ENCODE results near the gene LCN6.
A peak's percentile ranks its signal among the peaks of the same experiment; 100 is the strongest.

DNA sequence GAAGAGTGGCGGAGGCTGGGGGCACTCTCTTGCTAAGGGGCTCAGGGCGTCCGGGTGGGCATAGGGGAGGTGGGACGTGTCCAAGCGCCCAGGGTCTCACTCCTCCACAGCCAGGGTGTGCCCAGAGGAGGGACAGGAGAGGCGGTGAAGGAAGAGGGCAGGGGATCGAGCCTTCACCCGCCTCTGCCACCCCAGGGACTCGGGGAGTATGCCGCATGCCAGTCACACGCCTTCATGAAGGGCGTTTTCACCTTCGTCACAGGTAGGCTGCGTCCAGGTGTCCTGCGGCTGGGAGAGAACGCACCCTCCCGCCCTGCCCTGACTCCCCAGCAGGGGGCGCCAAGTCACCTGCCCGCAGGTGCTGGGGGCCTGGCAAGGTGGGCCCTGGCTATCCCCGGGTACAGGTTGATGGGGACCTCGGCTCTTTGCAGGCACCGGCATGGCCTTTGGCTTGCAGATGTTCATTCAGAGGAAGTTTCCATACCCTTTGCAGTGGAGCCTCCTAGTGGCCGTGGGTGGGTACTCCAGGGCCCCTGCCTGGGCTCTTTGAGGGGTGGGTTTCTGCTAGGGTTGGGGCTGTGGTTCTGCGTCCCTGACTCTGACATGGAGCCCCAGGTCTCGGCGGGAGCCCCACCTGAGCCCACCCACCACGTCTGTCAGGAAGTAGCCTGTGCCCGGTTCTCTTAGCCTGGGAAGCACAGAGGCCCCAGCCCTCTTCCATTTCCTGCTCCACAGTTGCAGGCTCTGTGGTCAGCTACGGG lies 43.4 kb upstream of the LCN6 start:
- TF ChIP-seq, protein P1, sequence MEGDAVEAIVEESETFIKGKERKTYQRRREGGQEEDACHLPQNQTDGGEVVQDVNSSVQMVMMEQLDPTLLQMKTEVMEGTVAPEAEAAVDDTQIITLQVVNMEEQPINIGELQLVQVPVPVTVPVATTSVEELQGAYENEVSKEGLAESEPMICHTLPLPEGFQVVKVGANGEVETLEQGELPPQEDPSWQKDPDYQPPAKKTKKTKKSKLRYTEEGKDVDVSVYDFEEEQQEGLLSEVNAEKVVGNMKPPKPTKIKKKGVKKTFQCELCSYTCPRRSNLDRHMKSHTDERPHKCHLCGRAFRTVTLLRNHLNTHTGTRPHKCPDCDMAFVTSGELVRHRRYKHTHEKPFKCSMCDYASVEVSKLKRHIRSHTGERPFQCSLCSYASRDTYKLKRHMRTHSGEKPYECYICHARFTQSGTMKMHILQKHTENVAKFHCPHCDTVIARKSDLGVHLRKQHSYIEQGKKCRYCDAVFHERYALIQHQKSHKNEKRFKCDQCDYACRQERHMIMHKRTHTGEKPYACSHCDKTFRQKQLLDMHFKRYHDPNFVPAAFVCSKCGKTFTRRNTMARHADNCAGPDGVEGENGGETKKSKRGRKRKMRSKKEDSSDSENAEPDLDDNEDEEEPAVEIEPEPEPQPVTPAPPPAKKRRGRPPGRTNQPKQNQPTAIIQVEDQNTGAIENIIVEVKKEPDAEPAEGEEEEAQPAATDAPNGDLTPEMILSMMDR (IDR thresholded peaks at IDR 0.05), result peak in 4 of 5 experiments; percentile 98 to 100 (median 100)
- no peak for TF ChIP-seq EP300 (IDR thresholded peaks at IDR 0.05; ENCODE audit: low read depth)

Measured in transverse colon (tissue), 3 donors.